ENCODE data around the gene CENATAC. TPM values are rescaled to one million over a fixed set of nuclear protein-coding genes. Genes with fewer than 3 reads are reported as not detected.

CENATAC gene
- total and polyA plus RNA-seq, 9 of the 15 experiments (the other 6 are each of a cell fraction or from before 2014, with no cell fraction given) = 2.4 to 25.5 (median 13.7) TPM

- CTCF ChIA-PET (ENCODE audit: low intra/inter-chr PET ratio) = interaction anchor here (1.1 kb wide), 1 partner anchor 26 kb away, joined by 3 read pairs; no protein-coding TSS in a partner anchor
These were observed 63.3 kb downstream of the CENATAC start for GRCh38 chr11:119061256-119061655.

More at GRCh38 chr11:119061256-119061655, 63.3 kb downstream of the CENATAC start:
- no peaks in the 10 kb centered on the region for H3K9me3 ChIP-seq (replicated peaks; ENCODE audit: control insufficient read depth, insufficient read depth, low read depth, low read length)
- peaks cover 43% of the 10 kb centered on the region for H3K79me2 ChIP-seq (ENCODE audit: control insufficient read depth, insufficient read depth, low read length)
- intact Hi-C loops (cut with micrococcal nuclease) (no loop called here), in situ Hi-C loops (cut with MboI) (no loop called here)
- H3K4me2 ChIP-seq (ENCODE audit: insufficient read depth, low read length) = no peak overlapping the region
- BruUV-seq (replicated peaks) = no TSS peak
- peaks cover 17% of the 10 kb centered on the region for H3K36me3 ChIP-seq (ENCODE audit: control insufficient read depth, insufficient read depth, low read length)
- no peak for TF ChIP-seq POLR2B (IDR thresholded peaks at IDR 0.05; ENCODE audit: low read depth, partially characterized antibody)
- no peak for TF ChIP-seq MAX (CRISPR knock-in tag; IDR thresholded peaks at IDR 0.05)
- no peak for TF ChIP-seq SUPT5H (IDR thresholded peaks at IDR 0.05)
- TF ChIP-seq CSDE1 (IDR thresholded peaks at IDR 0.05) = no peak
- no peak for TF ChIP-seq ARID3A (IDR thresholded peaks at IDR 0.05; ENCODE audit: borderline replicate concordance, low read depth, low read length)
- TF ChIP-seq TBP (optimal IDR thresholded peaks at IDR 0.05; ENCODE audit: low read depth, low read length) = no peak
- no peak for TF ChIP-seq CHD1 (IDR thresholded peaks at IDR 0.05; ENCODE audit: low read length)
- TF ChIP-seq ZNF445 (CRISPR knock-in tag; IDR thresholded peaks at IDR 0.05; ENCODE audit: low read depth) = no peak
- no peak for TF ChIP-seq ETS1 (conservative IDR thresholded peaks at IDR 0.05; ENCODE audit: control insufficient read depth, low read depth, low read length)
- no peak for TF ChIP-seq POLR2G (IDR thresholded peaks at IDR 0.05; ENCODE audit: low read depth, low read length)
- TF ChIP-seq SMAD2 (IDR thresholded peaks at IDR 0.05; ENCODE audit: low read depth, low read length) = no peak
- TF ChIP-seq RFX5 (IDR thresholded peaks at IDR 0.05; ENCODE audit: low read depth, low read length) = no peak
- no peak for TF ChIP-seq ZNF766 (CRISPR knock-in tag; conservative IDR thresholded peaks at IDR 0.05)
- no peak for TF ChIP-seq BRD4 (IDR thresholded peaks at IDR 0.05)
- TF ChIP-seq HMGN3 (IDR thresholded peaks at IDR 0.05; ENCODE audit: borderline replicate concordance, extremely low read depth, insufficient read length, low read depth, low read length) = no peak
- TF ChIP-seq ZNF316 (IDR thresholded peaks at IDR 0.05) = no peak
- no peak for TF ChIP-seq CXXC5 (CRISPR knock-in tag; IDR thresholded peaks at IDR 0.05)
- TF ChIP-seq PTRF (tag; IDR thresholded peaks at IDR 0.05) = no peak
- TF ChIP-seq HINFP (tag; conservative IDR thresholded peaks at IDR 0.05; ENCODE audit: low read depth) = no peak
- H3K9ac ChIP-seq (ENCODE audit: insufficient read depth in 1 of 2, low read depth in 2 of 2, low read length in 2 of 2) = no peak overlapping the region
- ATAC-seq (no peak), FAIRE-seq (no peak), DNase-seq (ENCODE audit: extremely low read depth in 1 of 4, low spot score in 3 of 4) (no peak)
- no peaks in the 10 kb centered on the region for H4K20me1 ChIP-seq (replicated peaks; ENCODE audit: control insufficient read depth, insufficient read depth, low read length)
- no peaks in the 10 kb centered on the region for H3K27me3 ChIP-seq (ENCODE audit: control insufficient read depth in 2 of 2, insufficient read depth in 2 of 2, low read length in 2 of 2)
- no peak overlapping the region for H3K27ac ChIP-seq (ENCODE audit: extremely low read depth, low read depth, low read length)
- H2AFZ ChIP-seq (ENCODE audit: low read depth, low read length) = no peak overlapping the region
- H3K4me1 ChIP-seq (replicated peaks in 1 of 2; ENCODE audit: control insufficient read depth in 2 of 2, insufficient read depth in 2 of 2, low read length in 2 of 2) = peaks cover 24 to 26% of the 10 kb centered on the region in 2 experiments
- no peaks in the 10 kb centered on the region for H3K9me1 ChIP-seq (ENCODE audit: control insufficient read depth, insufficient read depth, low read length)
- no peak overlapping the region for H3K4me3 ChIP-seq
- WGBS (ENCODE audit: insufficient coverage, low coverage, missing lambda C conversion rate) = no CpG with 5 or more reads among the region's 3 CpGs
- POLR2A ChIA-PET = interaction anchor here (0.7 to 1.1 kb wide), 2 partner anchors 18 to 34 kb away, joined by 3 read pairs; a partner anchor contains a TSS
